GM18505 (cell line): ENCODE results near the gene MYO1G.
A peak's percentile ranks its signal among the peaks of the same experiment; 100 is the strongest.
"Not testable (repeated sequence)": the region's sequence is repeated elsewhere in the genome, so short reads cannot be mapped to it uniquely, and the experiment has no call there.

Source experiments
- ATAC-seq: cut with Tn5 transposase; IDR thresholded peaks from one replicate; pipeline ENCODE4 v1.9.1; 2021; ENCODE audit not compliant: unreplicated experiment
- POLR2A ChIP-seq: IDR thresholded peaks from 4 replicates; pipeline ENCODE4 v1.6.1; 2011; ENCODE audit warnings: borderline replicate concordance; ENCODE audit not compliant: insufficient read depth, insufficient read length; ENCODE audit errors: extremely low read depth

MYO1G gene

DNA sequence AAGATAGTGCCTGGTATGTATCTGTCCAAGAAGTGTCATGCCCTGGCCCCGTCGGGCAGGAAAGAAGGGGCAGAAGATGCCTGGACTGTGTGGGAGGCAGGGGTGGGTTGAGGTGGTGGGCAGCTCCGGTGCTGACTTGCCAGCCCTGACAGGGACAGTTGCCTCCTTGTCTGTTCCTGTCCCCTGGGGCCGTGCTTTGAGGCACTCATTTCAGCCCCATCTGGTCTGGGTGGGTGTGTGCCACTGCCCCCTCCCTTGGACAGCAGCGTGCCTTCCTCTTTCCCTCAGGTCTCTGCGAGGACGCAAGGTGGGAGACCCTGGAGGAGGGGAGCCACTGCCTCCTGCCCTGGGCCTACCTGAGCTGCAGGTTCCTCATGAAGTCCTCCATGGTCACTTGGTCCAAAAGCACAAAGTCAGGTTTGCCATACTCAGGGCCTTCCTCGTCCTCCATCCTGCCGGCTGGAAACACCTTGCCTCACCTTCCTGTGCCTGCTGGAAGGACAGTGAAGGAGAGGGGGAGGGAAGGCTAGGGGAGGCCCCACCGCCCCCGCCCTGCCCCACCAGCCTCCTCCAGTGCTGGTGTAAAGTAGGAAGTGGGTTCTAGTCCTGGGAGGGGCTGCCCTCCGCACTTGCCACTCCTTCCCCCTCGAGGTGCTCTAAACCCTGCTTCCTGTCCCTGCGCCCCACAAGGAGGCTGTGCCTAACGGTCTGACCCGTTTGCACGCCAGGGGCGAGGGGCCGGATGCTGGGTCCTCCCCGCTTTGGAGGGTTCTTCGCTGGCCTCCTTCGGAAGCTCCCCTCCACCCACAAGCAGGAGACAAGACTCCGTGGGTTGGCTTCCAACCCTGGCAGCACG lies at the start of gene MYO1G:
Gene MYO1G (minus strand): TSS at position 505 of the 856 bp plus-strand sequence. CDS start 54 bp downstream, at position 451.
- ATAC-seq: peak; percentile 54
- TF ChIP-seq POLR2A: peak; percentile 78

DNA sequence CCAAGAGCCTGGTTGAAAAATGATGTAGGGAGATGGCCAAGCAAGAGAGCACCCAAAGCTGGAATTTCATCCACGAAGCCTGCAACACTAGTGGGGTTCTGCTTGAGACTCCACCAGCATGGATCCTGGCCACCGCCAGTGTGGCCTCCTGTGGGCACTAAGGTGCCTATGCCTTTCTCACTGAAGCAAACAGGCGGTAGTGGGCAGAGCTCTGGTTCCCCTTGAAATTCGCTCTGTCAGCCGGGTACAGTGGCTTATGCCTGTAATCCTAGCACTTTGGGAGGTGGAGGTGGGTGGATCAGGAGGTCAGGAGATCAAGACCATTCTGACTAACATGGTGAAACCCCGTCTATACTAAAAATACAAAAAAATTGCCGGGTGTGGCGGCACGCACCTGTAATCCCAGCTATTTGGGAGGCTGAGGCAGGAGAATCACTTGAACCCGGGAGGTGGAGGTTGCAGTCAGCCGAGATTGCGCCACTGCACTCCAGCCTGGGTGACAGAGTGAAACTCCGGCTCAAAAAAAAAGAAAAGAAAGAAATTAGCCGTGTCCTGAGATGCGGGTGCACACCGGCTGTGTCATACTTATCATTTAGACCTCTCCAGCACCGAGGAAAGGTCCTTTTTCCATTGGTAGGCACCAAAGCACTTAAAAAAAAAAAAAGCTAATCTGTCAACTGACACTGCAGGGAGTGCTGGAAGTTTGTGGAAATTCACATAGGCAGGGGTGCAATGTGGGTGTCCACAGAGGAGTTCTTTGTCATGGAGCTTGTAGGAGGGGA lies 49.5 kb upstream of the MYO1G start:
- no peak for TF ChIP-seq POLR2A
- no peak for ATAC-seq

DNA sequence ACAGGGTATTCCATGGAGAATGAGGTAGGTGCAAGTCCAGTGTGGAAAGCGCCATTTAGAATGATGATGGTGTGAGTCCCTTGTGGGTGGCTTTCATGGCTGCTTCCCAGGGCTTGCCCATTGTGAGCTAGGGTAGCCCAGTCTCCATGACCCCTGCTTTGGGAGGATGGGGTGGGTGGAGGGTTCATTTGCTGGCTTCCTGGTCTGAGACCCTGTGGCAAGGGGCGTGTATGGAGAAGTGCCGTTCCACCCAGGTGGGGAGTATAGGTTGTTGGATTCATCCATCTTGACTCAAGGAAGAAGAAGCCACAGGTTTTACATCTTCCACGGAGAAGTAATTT lies 48.9 kb upstream of the MYO1G start:
- TF ChIP-seq POLR2A: no peak
- ATAC-seq: no peak

DNA sequence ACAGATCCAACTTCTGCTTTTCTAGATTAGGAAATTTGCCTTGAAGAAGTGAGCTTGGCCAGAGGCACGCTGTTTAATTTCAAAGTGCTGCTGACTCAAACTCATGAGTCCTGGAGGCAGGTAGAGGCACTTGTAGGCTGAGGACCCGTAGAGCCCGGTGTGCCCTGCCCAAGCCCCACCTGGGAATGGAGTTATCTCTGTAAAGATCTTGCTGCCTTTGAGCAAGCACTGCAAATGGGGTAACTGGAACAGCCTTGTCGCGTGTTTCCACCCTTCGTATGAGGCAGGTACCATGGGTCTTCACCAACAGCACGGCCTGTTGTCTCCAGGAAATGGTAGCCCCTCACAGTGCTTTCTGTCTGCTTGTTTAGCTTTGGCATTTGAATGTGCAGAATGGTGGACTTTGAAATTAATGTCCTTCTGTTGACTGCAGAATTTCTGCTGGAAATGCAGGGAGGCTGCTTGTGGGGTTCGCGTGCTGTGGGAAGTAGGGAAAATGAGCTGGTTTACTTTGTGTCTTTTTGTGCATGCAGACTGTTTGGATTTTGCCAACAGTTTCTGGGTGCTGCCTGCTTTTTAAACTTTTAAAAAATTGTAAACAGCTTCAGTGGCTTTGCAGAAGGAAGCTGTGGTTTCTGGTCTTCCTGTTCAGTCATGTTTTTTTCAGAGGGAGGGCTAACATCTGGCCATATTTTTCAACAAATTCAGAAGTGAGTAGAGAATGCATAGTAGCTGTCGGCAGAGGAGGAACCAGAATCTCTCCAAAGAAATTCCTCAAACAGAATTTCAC lies 48.4 kb upstream of the MYO1G start:
- ATAC-seq: peak; percentile 48
- no peak for TF ChIP-seq POLR2A

DNA sequence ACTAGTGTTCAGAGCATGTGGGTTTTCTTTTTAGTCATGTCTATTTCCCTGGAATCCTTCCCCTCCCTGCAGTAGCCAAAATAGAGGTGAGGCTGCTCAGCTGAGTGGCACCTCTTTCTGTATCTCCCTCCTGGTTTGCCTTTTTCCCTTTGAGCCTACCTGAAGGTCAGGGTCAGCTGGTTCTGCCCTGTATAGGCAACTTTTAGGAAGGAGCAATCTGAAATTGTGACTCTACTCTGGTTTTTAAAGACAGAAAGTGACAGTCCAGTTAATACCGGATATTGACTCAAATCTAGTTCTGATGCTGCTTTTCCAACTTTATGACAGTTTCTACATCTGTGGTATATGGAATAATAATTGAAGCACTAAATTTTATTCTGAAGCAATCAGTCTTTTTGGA lies 47.2 kb upstream of the MYO1G start:
- no peak for ATAC-seq
- TF ChIP-seq POLR2A: no peak

DNA sequence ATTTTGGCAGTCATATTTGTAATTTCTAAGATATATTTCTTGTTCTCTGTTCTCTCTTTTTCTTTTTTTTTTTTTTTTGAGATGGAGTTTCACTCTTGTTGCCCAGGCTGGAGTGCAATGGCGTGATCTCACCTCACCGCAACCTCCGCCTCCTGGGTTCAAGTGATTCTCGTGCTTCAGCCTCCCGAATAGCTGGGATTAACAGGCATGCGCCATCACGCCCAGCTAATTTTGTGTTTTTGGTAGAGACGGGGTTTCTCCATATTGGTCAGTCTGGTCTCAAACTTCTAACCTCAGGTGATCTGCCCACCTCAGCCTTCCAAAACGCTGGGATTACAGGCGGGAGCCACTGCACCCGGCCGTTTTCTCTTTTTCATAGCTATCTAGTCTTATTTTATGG lies 46.7 kb upstream of the MYO1G start:
- not testable (repeated sequence) for ATAC-seq

DNA sequence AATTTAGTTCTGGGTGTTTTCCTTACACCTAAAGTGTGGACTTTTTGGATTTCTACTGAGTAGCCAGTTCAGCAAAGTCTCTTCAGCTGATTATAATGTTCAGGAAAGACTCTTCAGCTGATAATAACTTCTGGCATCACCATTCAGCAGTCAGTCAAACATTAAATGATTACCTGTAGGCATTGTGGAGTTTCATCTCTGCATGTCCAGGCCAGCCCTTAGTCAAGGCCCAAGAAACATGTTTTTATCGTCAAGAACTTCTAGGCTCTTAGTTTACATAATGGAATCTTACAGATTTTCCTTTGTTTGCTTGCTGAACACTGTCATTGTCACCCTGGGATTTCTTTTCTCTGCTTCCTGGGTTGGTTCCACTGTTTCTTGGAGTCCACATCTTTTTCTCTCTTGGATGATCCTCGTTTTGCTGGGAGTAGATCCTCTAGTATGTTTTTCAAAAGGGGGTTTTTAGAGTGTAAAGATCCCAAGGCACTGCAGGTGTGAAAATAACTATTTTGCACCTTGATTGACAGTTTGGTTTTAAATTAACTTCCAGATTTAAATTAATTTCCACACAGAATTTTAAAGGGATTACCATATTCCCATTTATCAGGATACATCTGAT lies 45.4 kb upstream of the MYO1G start:
- ATAC-seq: no peak
- TF ChIP-seq POLR2A: no peak

DNA sequence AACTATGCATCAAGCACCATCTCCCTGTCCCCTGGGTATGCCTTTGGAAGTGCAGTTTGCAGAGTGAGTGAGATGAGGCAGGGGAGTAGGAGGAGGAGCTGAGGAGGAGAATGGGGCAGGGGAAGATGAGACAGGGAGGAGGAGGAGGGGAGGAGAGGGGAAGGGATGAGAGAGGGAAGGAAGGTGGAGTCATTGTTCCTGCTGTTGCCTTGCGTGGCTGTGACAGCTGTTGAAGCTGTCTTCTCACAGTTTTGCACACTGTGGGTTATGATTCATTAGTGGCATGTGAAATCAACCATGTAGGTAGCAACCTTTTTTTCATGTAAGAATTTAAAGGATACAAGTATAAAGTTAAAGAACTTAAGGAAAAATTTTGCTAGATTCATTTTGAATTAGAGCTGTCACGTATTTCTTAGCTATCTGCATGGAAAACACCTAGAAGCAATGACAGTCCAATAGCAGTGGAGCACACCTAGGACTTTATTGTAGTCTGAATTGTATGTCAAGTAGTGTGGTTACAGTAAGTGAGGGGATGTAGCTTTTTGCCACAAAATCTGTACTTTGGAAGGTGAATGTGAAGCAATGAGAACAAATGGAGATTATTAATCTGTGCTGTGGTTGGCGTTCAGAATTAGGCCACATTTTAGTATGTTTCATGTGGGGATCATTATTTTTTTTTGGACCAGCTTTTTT lies 42.9 kb upstream of the MYO1G start:
- ATAC-seq: no peak
- no peak for TF ChIP-seq POLR2A

DNA sequence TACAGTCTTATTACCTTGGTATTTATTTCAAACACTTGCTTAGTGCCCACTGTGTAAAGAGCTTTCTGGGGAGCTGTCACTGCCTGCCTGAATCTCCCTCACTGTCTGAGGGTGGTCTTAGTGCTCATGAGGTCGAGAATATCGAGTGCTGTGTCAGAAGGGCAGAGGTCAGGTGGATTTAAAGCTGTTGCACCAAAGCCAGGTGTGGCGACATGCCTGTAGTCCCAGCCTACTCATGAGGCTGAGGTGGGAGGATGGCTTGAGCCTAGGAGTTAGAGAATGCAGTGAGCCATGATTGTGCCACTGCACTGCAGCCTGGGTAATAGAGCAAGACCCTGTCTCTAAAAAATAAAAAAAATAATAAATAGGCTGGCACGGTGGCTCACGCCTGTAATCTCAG lies 42.1 kb upstream of the MYO1G start:
- no peak for TF ChIP-seq POLR2A
- ATAC-seq: no peak

DNA sequence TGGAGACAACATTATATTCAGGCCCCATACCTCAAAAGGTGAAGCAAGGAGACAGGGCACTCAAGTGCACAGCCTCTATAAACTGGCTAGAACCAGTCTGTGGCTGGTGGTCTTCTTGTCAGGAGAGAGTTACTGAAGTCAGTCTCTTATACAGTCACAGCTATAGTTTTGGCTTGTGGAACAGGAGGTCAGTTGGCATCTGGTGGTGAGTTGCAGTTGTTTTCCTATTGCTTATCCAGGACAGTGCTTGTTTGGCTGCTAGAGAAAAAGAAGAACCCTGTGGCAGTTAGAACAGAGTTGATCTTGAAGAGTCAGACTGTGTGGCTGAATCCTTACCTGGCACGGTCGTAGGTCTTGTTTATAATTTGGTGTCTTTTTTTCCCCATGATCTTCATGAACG lies 38.4 kb upstream of the MYO1G start:
- ATAC-seq: no peak
- TF ChIP-seq POLR2A: no peak

DNA sequence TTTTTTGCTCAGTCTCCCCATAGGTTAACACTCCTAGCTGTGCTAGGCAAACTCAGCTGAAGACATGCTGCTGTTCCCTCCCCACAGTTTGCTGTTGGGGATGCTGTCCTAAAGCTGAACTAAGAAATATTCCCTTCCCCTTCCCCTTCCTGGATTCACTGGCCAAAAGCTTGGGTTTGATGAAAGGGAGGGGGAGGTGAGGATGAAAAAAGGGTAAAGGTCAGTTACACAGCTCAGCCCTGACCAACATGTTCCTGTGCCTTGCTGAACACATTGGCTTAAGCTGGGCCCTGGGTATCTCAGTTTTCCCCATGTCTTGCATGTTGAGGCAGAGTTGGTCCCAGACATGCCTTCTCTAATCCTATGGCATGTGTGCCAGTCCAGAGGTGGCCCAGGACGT lies 36.5 kb upstream of the MYO1G start:
- no peak for ATAC-seq
- no peak for TF ChIP-seq POLR2A

DNA sequence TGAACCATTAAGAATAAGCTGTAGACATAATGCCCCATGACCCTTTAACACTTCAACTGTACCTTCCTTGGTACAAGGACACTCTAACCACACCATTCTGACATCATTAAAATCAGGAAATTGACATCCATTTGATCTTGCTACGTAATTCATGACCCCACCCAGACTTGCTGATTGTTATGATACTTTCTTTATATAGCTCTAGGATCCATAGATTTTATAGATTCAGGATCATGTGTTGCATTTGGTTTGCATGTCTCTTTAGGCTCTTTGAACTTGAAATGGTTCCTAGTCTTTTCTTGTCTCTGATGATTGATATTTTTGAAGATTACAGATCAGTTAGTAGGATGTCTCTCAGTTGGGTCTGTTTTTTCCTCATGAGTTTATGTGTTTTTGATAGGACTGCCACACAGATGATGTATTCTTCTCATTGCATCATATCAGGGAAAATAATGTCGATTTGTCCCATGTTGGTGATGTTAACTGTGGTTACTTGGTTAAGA lies 34.7 kb upstream of the MYO1G start:
- no peak for TF ChIP-seq POLR2A
- ATAC-seq: no peak

DNA sequence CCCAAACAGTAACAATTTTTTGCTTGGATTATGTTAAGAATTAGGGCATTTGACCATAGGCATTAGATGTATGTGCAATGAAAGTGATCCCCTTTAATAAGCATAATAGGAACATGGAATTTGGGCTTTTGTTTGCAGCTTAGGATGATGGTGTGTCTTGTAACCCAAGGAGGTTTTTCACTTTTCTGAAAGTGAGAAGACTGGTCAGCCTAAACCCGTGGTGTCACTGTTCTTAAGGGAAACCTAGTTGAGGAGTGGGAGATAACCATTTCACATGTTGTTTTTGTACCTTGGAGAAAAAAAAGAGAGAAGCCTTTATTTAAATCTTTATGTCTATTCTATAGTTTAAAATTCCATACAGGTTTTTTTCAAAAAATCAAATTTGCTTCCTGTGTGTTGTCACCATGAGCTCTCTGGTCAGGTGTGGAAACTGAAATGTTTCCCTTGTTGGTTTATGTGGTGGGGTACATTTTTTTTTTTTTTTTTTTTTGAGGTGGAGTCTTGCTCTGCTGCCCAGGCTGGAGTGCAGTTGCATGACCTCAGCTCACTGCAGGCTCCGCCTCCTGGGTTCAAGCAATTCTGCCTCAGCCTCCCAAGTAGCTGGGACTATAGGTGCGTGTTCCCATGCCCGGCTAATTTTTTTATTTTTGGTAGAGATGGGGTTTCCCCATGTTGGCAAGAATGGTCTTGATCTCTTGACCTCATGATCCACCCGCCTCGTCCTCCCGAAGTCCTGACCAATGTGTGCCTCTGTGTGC lies 28.9 kb upstream of the MYO1G start:
- ATAC-seq: peak; percentile 54
- TF ChIP-seq POLR2A: no peak
